ENCODE measurements around the gene FBXO31.

DNA sequence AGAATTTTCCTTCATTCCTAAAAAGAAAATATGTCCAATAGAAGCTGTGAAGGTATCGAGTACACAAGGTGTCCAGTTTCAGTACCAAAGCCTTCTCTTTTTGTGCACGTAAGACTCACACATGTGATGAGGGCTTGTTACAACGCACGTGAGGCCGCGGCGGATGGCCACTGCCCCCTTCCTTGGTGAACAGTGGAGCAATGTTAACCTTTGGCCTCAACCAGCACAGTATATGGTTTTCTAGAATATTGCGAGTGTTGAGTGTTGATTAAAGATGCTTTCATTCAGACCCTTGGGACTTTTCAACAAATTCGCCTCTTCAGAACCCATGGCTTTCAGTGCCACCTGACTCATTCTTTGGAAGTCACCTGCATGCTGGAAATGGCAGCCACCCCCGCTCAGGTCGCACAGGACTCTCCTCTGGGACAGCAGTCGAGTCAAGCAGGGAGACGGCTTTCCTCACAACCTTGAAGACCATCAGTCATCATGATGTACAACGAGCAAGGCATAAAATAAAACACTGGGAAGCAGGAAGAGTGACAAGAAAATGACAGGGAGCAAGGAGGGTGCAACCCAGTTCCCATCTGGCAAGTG is 23.0 kb upstream of the FBXO31 start:
- TF ChIP-seq CTCF (IDR thresholded peaks at IDR 0.05) (no peak), POLR2A (IDR thresholded peaks at IDR 0.05) (no peak), EP300 (IDR thresholded peaks at IDR 0.05) (no peak)
